Measurements from ENCODE around the gene NPLOC4.

Gene NPLOC4

GRCh38 chr17:81550830-81551457 lies 86.0 kb downstream of the NPLOC4 start:
- DNase-seq (ENCODE audit: extremely low read depth, insufficient read length) = no peak
- Histone ChIP-seq H3K4me3 (replicated peaks; ENCODE audit: low read depth, low read length) (peak overlapping the region; percentile 87), H3K27me3 (replicated peaks; ENCODE audit: control insufficient read depth, insufficient read depth, low read length) (no peaks in the 10 kb centered on the region), H3K36me3 (ENCODE audit: control insufficient read depth, insufficient read depth, low read length) (peaks cover 22% of the 10 kb centered on the region)
- TF ChIP-seq CTCF (IDR thresholded peaks at IDR 0.05; ENCODE audit: insufficient read depth, low read length, poor library complexity, severe bottlenecking) = no peak

- TF ChIP-seq CTCF (IDR thresholded peaks at IDR 0.05; ENCODE audit: insufficient read depth, low read length, poor library complexity, severe bottlenecking) = no peak
- Histone ChIP-seq H3K27me3 (replicated peaks; ENCODE audit: control insufficient read depth, insufficient read depth, low read length) (no peaks in the 10 kb centered on the region), H3K36me3 (ENCODE audit: control insufficient read depth, insufficient read depth, low read length) (peaks cover 26% of the 10 kb centered on the region), H3K4me3 (replicated peaks; ENCODE audit: low read depth, low read length) (no peak overlapping the region)
- DNase-seq (ENCODE audit: extremely low read depth, insufficient read length) = no peak
These were observed 86.6 kb downstream of the NPLOC4 start for GRCh38 chr17:81550285-81550684.

GRCh38 chr17:81549826-81550225 lies 87.1 kb downstream of the NPLOC4 start:
- no peak for TF ChIP-seq CTCF (IDR thresholded peaks at IDR 0.05; ENCODE audit: insufficient read depth, low read length, poor library complexity, severe bottlenecking)
- H3K36me3 ChIP-seq (ENCODE audit: control insufficient read depth, insufficient read depth, low read length) = peaks cover 26% of the 10 kb centered on the region
- no peak for DNase-seq (ENCODE audit: extremely low read depth, insufficient read length)
- no peaks in the 10 kb centered on the region for H3K27me3 ChIP-seq (replicated peaks; ENCODE audit: control insufficient read depth, insufficient read depth, low read length)
- H3K4me3 ChIP-seq (replicated peaks; ENCODE audit: low read depth, low read length) = no peak overlapping the region

- DNase-seq (ENCODE audit: extremely low read depth, insufficient read length) = no peak
- TF ChIP-seq CTCF (IDR thresholded peaks at IDR 0.05; ENCODE audit: insufficient read depth, low read length, poor library complexity, severe bottlenecking) = no peak
- peaks cover 29% of the 10 kb centered on the region for H3K36me3 ChIP-seq (ENCODE audit: control insufficient read depth, insufficient read depth, low read length)
These were observed 87.8 kb downstream of the NPLOC4 start for GRCh38 chr17:81549031-81549557.

GRCh38 chr17:81547614-81547982 lies 89.3 kb downstream of the NPLOC4 start:
- Histone ChIP-seq H3K36me3 (ENCODE audit: control insufficient read depth, insufficient read depth, low read length) (peaks cover 41% of the 10 kb centered on the region), H3K4me3 (replicated peaks; ENCODE audit: low read depth, low read length) (no peak overlapping the region), H3K27me3 (replicated peaks; ENCODE audit: control insufficient read depth, insufficient read depth, low read length) (no peaks in the 10 kb centered on the region)
- no peak for TF ChIP-seq CTCF (IDR thresholded peaks at IDR 0.05; ENCODE audit: insufficient read depth, low read length, poor library complexity, severe bottlenecking)
- DNase-seq (ENCODE audit: extremely low read depth, insufficient read length) = no peak

More at GRCh38 chr17:81549031-81549557, 87.8 kb downstream of the NPLOC4 start:
- no peak overlapping the region for H3K4me3 ChIP-seq (replicated peaks; ENCODE audit: low read depth, low read length)
- H3K27me3 ChIP-seq (replicated peaks; ENCODE audit: control insufficient read depth, insufficient read depth, low read length) = no peaks in the 10 kb centered on the region

All from GM06990 (cell line).